Mesendoderm (in vitro differentiated cells): ENCODE measurements around the gene GDI1.

Experiments
- DNase-seq: peaks from one replicate; pipeline ENCODE4 v3.0.0; 2013
- H2AK5ac ChIP-seq: 2 replicates; pipeline ENCODE4 v1.6.1; 2013; ENCODE audit warnings: low read length, inconsistent platforms
- H2BK120ac ChIP-seq: 2 replicates; pipeline ENCODE4 v1.6.1; 2013; ENCODE audit warnings: low read depth, mild to moderate bottlenecking, low read length, moderate library complexity, mixed read lengths
- H2BK15ac ChIP-seq: replicated peaks from 2 replicates; pipeline ENCODE4 v1.6.1; 2013; ENCODE audit warnings: low read depth, mild to moderate bottlenecking, moderate library complexity
- H2BK5ac ChIP-seq: 2 replicates; pipeline ENCODE4 v1.6.1; 2013; ENCODE audit warnings: low read length, inconsistent platforms
- H3K18ac ChIP-seq: 2 replicates; pipeline ENCODE4 v1.6.1; 2013; ENCODE audit warnings: mild to moderate bottlenecking, low read length, mixed read lengths
- H3K23ac ChIP-seq: one replicate; pipeline ENCODE4 v1.6.1; 2013; ENCODE audit warnings: low read length
- H3K27ac ChIP-seq: 2 replicates; pipeline ENCODE4 v1.5.1; 2013; ENCODE audit warnings: low read depth, mild to moderate bottlenecking, inconsistent platforms, low read length, moderate library complexity
- H3K27me3 ChIP-seq: 2 replicates; pipeline ENCODE4 v1.6.1; 2013; ENCODE audit warnings: low read length, control low read depth, mild to moderate bottlenecking, inconsistent platforms; ENCODE audit not compliant: insufficient read depth, poor library complexity
- H3K36me3 ChIP-seq: 2 replicates; pipeline ENCODE4 v1.6.1; 2013; ENCODE audit warnings: low read length, inconsistent platforms; ENCODE audit not compliant: control insufficient read depth, insufficient read depth
- H3K4ac ChIP-seq: one replicate; pipeline ENCODE4 v1.6.1; 2013; ENCODE audit warnings: low read depth, mild to moderate bottlenecking, low read length, moderate library complexity
- H3K4me1 ChIP-seq: 2 replicates; pipeline ENCODE4 v1.6.1; 2013; ENCODE audit warnings: low read depth, low read length, inconsistent platforms; ENCODE audit not compliant: control insufficient read depth
- H3K4me2 ChIP-seq: 2 replicates; pipeline ENCODE4 v1.6.1; 2013; ENCODE audit warnings: low read length
- H3K4me3 ChIP-seq: 2 replicates; pipeline ENCODE4 v1.5.1; 2013; ENCODE audit warnings: mild to moderate bottlenecking, low read length
- H3K56ac ChIP-seq: one replicate; pipeline ENCODE4 v1.6.1; 2013; ENCODE audit warnings: low read length
- H3K79me1 ChIP-seq: 2 replicates; pipeline ENCODE4 v1.6.1; 2013; ENCODE audit warnings: low read length, inconsistent platforms
- H3K79me2 ChIP-seq: 2 replicates; pipeline ENCODE4 v1.6.1; 2013; ENCODE audit warnings: mild to moderate bottlenecking, low read length; ENCODE audit not compliant: control insufficient read depth, insufficient read depth
- H3K9ac ChIP-seq: 2 replicates; pipeline ENCODE4 v1.6.1; 2013; ENCODE audit warnings: low read length, inconsistent platforms
- H4K5ac ChIP-seq: one replicate; pipeline ENCODE4 v1.6.1; 2013; ENCODE audit warnings: low read length
- H4K8ac ChIP-seq: one replicate; pipeline ENCODE4 v1.6.1; 2013; ENCODE audit warnings: low read depth, mild to moderate bottlenecking, control low read depth, low read length, moderate library complexity
- WGBS: extraction: QIAGEN DNeasy Blood & Tissue Kit; methylation state at CpG from one replicate; pipeline ENCODE4 v1.1.7; 2013; ENCODE audit warnings: low lambda C conversion rate, missing lambda C conversion rate; ENCODE audit not compliant: insufficient coverage; ENCODE audit errors: extremely low coverage; 5-methylcytosine and 5-hydroxymethylcytosine counted together

GDI1 gene

DNA sequence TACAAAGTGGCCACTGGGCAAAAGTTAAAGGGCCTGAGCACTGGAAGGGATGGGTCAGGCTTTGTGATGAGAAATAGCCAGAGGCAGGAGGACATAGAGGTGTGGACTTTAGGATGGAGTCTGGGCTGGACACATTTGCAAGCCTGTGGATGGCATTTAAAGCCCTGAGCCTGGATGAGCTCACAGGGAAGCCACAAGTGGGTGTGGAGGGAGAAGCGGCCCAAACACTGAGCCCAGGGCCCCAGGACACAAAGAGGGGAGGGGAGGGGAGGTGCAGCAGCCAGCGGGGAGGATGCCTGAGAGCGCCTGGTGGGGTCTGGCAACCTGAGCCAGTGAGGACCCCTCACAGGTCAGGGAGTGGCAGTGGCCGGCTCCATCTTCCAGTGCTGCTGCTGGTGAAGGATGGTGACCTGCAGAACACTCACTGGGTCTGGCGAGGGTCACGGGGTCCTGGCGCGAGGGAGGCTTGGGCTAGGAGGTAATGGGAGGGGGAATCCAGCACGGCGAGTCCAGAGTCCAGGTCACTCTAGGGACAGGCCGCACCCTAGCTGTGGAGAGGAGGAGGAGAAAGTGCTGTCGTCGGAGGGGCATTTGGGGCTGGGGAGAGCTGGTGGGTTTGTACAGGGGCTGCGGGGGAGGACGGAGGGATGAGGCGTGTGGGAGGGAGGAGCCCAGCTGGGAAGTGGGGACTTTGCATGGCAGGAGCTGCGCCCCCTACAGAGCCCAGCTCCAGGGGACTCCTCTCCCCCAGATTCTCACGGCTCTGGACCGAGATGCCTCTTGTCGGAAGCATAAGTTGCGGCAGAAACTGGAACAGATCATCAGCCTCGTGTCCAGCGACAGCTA is 35.1 kb downstream of the GDI1 start:
- no peaks in the 10 kb centered on the region for H3K79me1 ChIP-seq
- H3K27ac ChIP-seq = no peak overlapping the region
- H2AK5ac ChIP-seq = no peak overlapping the region
- no peaks in the 10 kb centered on the region for H3K27me3 ChIP-seq
- H2BK120ac ChIP-seq = no peak overlapping the region
- H2BK5ac ChIP-seq = no peak overlapping the region
- no peak overlapping the region for H3K4ac ChIP-seq
- no peaks in the 10 kb centered on the region for H3K4me1 ChIP-seq
- no peak overlapping the region for H4K8ac ChIP-seq
- no peak overlapping the region for H3K4me3 ChIP-seq
- DNase-seq = no peak
- H3K18ac ChIP-seq = no peak overlapping the region
- no peak overlapping the region for H3K9ac ChIP-seq
- H2BK15ac ChIP-seq = no peak overlapping the region
- WGBS = no CpG with 5 or more reads among the region's 23 CpGs
- no peaks in the 10 kb centered on the region for H3K36me3 ChIP-seq
- H3K23ac ChIP-seq = no peak overlapping the region
- no peak overlapping the region for H3K56ac ChIP-seq
- no peak overlapping the region for H4K5ac ChIP-seq
- H3K79me2 ChIP-seq = no peaks in the 10 kb centered on the region
- H3K4me2 ChIP-seq = no peak overlapping the region

GRCh38 chrX:154472685-154473632 is 36.0 kb downstream of the GDI1 start:
- WGBS = no CpG with 5 or more reads among the region's 28 CpGs
- Histone ChIP-seq H3K79me2 (no peaks in the 10 kb centered on the region), H3K18ac (no peak overlapping the region), H3K27me3 (no peaks in the 10 kb centered on the region), H2AK5ac (no peak overlapping the region), H2BK120ac (no peak overlapping the region), H4K8ac (no peak overlapping the region), H2BK5ac (no peak overlapping the region), H3K4me1 (no peaks in the 10 kb centered on the region), H3K27ac (no peak overlapping the region), H3K4ac (no peak overlapping the region), H3K36me3 (no peaks in the 10 kb centered on the region), H3K79me1 (no peaks in the 10 kb centered on the region), H3K23ac (no peak overlapping the region), H3K4me2 (no peak overlapping the region), H3K9ac (no peak overlapping the region), H3K56ac (no peak overlapping the region), H4K5ac (no peak overlapping the region), H3K4me3 (no peak overlapping the region), H2BK15ac (no peak overlapping the region)
- DNase-seq = no peak

DNA sequence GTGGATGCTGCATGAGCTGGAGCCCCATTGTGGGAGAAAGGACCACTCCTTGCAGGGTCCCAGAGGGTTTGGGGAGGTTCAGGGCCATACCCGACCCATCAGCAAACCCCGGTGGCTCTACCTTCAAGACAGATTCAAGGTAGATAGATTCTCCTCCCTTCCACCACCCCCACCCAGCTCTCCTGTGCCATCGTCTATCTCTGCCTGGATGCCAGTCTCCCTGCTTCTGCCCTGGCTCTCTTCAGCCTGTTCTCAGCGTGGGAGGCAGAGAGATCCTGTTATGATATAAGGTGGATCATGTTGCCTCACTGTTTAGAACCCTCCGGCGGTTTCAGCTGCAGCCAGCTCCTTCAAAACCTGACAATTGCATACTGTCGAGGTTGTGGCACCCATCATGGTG is 36.7 kb downstream of the GDI1 start:
- no peaks in the 10 kb centered on the region for H3K79me1 ChIP-seq
- H3K4me1 ChIP-seq = no peaks in the 10 kb centered on the region
- H2BK120ac ChIP-seq = no peak overlapping the region
- H3K18ac ChIP-seq = no peak overlapping the region
- H3K36me3 ChIP-seq = no peaks in the 10 kb centered on the region
- H3K23ac ChIP-seq = no peak overlapping the region
- no CpG with 5 or more reads among the region's 7 CpGs for whole genome bisulfite sequencing
- H3K4me3 ChIP-seq = no peak overlapping the region
- H3K27me3 ChIP-seq = no peaks in the 10 kb centered on the region
- no peak overlapping the region for H3K27ac ChIP-seq
- no peak overlapping the region for H2BK5ac ChIP-seq
- H3K9ac ChIP-seq = no peak overlapping the region
- H3K56ac ChIP-seq = no peak overlapping the region
- H3K79me2 ChIP-seq = no peaks in the 10 kb centered on the region
- no peak overlapping the region for H4K8ac ChIP-seq
- no peak overlapping the region for H2BK15ac ChIP-seq
- no peak for DNase-seq
- H3K4me2 ChIP-seq = no peak overlapping the region
- no peak overlapping the region for H3K4ac ChIP-seq
- no peak overlapping the region for H4K5ac ChIP-seq
- no peak overlapping the region for H2AK5ac ChIP-seq

DNA sequence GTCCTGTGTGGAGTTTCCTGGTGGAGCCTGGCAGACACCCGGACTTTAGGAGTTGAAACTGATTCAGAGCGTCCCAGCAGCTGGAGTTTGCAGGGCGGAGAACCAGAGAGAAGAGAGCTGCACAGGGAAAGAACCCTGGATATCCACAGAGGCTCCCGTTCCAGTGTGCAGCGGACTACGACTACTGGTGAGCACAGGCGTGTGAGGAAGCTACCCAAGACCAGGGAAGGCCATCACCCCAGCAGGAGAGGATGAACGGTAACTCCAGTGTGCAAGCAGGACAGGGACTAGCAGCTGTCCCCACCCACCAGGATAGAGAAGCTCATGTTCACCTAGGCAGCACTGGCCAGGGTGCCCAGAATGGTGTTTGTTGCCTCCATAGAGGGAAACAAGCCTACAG is 39.9 kb downstream of the GDI1 start:
- WGBS = no CpG with 5 or more reads among the region's 8 CpGs
- Histone ChIP-seq H3K4ac (no peak overlapping the region), H2BK120ac (no peak overlapping the region), H3K9ac (no peak overlapping the region), H3K56ac (no peak overlapping the region), H3K4me1 (no peaks in the 10 kb centered on the region), H2BK15ac (no peak overlapping the region), H3K27ac (no peak overlapping the region), H4K5ac (no peak overlapping the region), H3K4me2 (no peak overlapping the region), H2BK5ac (no peak overlapping the region), H3K4me3 (no peak overlapping the region), H3K79me1 (no peaks in the 10 kb centered on the region), H3K79me2 (no peaks in the 10 kb centered on the region), H3K18ac (no peak overlapping the region), H3K23ac (no peak overlapping the region), H4K8ac (no peak overlapping the region), H2AK5ac (no peak overlapping the region), H3K27me3 (no peaks in the 10 kb centered on the region), H3K36me3 (no peaks in the 10 kb centered on the region)
- DNase-seq = no peak

DNA sequence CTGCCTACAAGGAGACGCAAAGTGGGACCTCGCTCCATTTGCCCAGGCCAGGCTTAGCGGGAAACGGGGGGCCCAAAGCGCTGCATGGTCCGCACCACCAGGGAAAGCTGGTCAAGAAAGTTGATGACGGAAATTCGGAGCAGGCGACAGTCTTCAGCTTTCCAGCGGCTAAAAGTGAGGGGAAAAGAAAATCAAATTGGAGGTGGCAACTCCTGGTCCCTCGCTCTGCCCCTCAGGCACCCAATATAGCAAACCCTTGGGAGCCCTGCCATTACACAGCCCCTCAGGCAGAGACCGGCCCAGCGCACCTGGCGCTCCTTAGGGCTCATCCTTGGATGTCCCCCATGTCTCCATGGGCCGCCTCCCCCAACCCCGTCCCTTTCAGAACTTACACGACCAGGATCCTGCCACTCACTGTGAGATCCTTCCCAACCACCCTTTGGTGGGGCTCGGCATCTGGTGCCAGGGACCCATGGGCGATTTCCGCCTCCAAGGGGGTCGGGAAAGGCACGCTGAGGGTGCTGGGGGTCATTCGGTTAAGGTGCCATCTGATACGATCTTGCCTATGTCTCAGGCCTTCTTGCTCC is 41.0 kb downstream of the GDI1 start:
- no peak overlapping the region for H3K23ac ChIP-seq
- H4K8ac ChIP-seq = no peak overlapping the region
- no peak for DNase-seq
- no peaks in the 10 kb centered on the region for H3K79me2 ChIP-seq
- H3K4me2 ChIP-seq = peak overlapping the region; percentile 34
- H3K4me1 ChIP-seq = no peaks in the 10 kb centered on the region
- no peak overlapping the region for H3K27ac ChIP-seq
- no peaks in the 10 kb centered on the region for H3K79me1 ChIP-seq
- H3K27me3 ChIP-seq = no peaks in the 10 kb centered on the region
- H2BK15ac ChIP-seq = no peak overlapping the region
- H2BK120ac ChIP-seq = no peak overlapping the region
- H3K4ac ChIP-seq = no peak overlapping the region
- H4K5ac ChIP-seq = no peak overlapping the region
- H3K4me3 ChIP-seq = peak overlapping the region; percentile 34
- no CpG with 5 or more reads among the region's 24 CpGs for WGBS
- H3K9ac ChIP-seq = peak overlapping the region; percentile 60
- no peak overlapping the region for H3K18ac ChIP-seq
- H3K56ac ChIP-seq = peak overlapping the region; percentile 71
- no peak overlapping the region for H2AK5ac ChIP-seq
- H2BK5ac ChIP-seq = no peak overlapping the region
- H3K36me3 ChIP-seq = no peaks in the 10 kb centered on the region
